Nucleus accumbens (tissue), 56 donors: ENCODE results near the gene SAMD9L.
"Not testable (repeated sequence)": the region's sequence is repeated elsewhere in the genome, so short reads cannot be mapped to it uniquely, and the experiment has no call there.

ENCODE experiments used
- DNase-seq, 56 donors: peaks; one replicate each; lab custom pipeline; 2025; lab: John Stamatoyannopoulos, UW

SAMD9L gene

GRCh38 chr7:93146472-93147141 is 1.6 kb downstream of the SAMD9L start:
- DNase-seq: no peak

- no peak for DNase-seq
These were observed 2.1 kb downstream of the SAMD9L start for GRCh38 chr7:93146036-93146435.

GRCh38 chr7:93145354-93145753 is 2.8 kb downstream of the SAMD9L start:
- no peak for DNase-seq

- no peak for DNase-seq
These were observed 6.1 kb downstream of the SAMD9L start for GRCh38 chr7:93142127-93142526.

GRCh38 chr7:93140582-93141191 is 7.5 kb downstream of the SAMD9L start:
- no peak for DNase-seq

GRCh38 chr7:93138576-93138975 is 9.6 kb downstream of the SAMD9L start:
- DNase-seq: no peak

- DNase-seq: no peak
These were observed 15.2 kb downstream of the SAMD9L start for GRCh38 chr7:93133005-93133404.

GRCh38 chr7:93132216-93132615 is 16.0 kb downstream of the SAMD9L start:
- DNase-seq: no peak

GRCh38 chr7:93126954-93127353 is 21.2 kb downstream of the SAMD9L start:
- not testable (repeated sequence) for DNase-seq

- not testable (repeated sequence) for DNase-seq
These were observed 24.7 kb downstream of the SAMD9L start for GRCh38 chr7:93123532-93123931.

- no peak for DNase-seq
These were observed 27.3 kb downstream of the SAMD9L start for GRCh38 chr7:93120592-93121549.

GRCh38 chr7:93119191-93119905 is 28.8 kb downstream of the SAMD9L start:
- DNase-seq: no peak

- peak in 2 of 56 donors; percentile 0 to 3 for DNase-seq
These were observed 30.2 kb downstream of the SAMD9L start, which contains the start of gene SAMD9 for GRCh38 chr7:93117852-93118530. Gene SAMD9, minus strand, starts transcription at chr7:93117979. Its CDS starts 11,882 bp downstream, at chr7:93106097.

- DNase-seq: no peak
These were observed 30.9 kb downstream of the SAMD9L start for GRCh38 chr7:93117327-93117726.

GRCh38 chr7:93115796-93116195 is 32.4 kb downstream of the SAMD9L start:
- no peak for DNase-seq

GRCh38 chr7:93108003-93108402 is 40.2 kb downstream of the SAMD9L start:
- DNase-seq: no peak

- DNase-seq: no peak
These were observed 50.8 kb downstream of the SAMD9L start for GRCh38 chr7:93097388-93097787.

- no peak for DNase-seq
These were observed 55.3 kb downstream of the SAMD9L start for GRCh38 chr7:93092757-93093370.
